ENCODE results near the gene ALDH1B1. TPM values are rescaled to one million over a fixed set of nuclear protein-coding genes. Genes with fewer than 3 reads are reported as not detected.
"Not testable (repeated sequence)": the region's sequence is repeated elsewhere in the genome, so short reads cannot be mapped to it uniquely, and the experiment has no call there.

The ALDH1B1 gene
- total RNA-seq, 1 donor from 2014 or later = 91.0 TPM

DNA sequence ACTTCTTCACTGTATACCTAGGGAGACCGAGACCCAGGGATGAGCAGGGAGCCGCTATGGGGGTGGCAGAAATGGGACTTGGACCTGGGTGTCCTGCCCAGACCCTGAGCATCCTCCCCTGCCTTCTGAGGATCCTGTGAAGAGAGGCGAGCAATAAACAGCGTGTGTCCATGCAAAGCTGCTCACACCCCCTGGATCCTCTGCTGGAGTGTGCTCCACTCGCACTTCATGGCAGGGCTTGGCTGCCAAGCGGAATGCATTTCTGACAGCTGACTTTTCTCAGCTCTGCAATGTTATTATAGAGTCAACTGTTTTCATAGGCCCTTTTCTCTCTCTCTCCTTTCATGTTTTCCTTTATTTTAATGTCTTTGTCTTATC is 31.0 kb upstream of the ALDH1B1 start:
- peak; percentile 75 for DNase-seq (ENCODE audit: low spot score)

GRCh38 chr9:38362852-38363588 is 29.5 kb upstream of the ALDH1B1 start:
- peak; percentile 85 for DNase-seq (ENCODE audit: low spot score)

- no peak for DNase-seq (ENCODE audit: low spot score)
These were observed 28.9 kb upstream of the ALDH1B1 start for GRCh38 chr9:38363589-38363925.

GRCh38 chr9:38367898-38368297 is 24.6 kb upstream of the ALDH1B1 start:
- no peak for DNase-seq (ENCODE audit: low spot score)

GRCh38 chr9:38368731-38369130 is 23.8 kb upstream of the ALDH1B1 start:
- DNase-seq (ENCODE audit: low spot score) = no peak

GRCh38 chr9:38370176-38370575 is 22.3 kb upstream of the ALDH1B1 start:
- no peak for DNase-seq (ENCODE audit: low spot score)

GRCh38 chr9:38371495-38371894 is 21.0 kb upstream of the ALDH1B1 start:
- DNase-seq (ENCODE audit: low spot score) = peak; percentile 26

- peak; percentile 52 for DNase-seq (ENCODE audit: low spot score)
These were observed 19.5 kb upstream of the ALDH1B1 start for GRCh38 chr9:38372762-38373619.

DNA sequence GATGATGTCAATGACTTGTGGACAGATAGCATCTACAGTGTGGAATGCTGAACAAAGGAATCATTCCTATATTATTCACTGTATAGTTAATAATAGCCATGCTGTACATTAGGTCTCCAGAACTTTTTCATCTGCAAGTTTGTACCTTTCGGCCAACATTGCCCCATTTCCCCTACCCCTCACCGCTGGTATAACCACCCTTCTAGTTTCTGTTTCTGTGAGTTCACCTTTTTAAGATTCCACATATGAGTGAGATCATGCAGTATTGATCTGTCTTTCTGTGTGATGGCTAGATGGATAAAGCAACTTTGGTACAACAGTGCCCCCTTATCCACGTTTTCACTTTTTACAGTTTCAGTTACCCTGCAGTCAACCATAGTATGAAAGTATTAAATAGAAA is 18.8 kb upstream of the ALDH1B1 start:
- no peak for DNase-seq (ENCODE audit: low spot score)

DNA sequence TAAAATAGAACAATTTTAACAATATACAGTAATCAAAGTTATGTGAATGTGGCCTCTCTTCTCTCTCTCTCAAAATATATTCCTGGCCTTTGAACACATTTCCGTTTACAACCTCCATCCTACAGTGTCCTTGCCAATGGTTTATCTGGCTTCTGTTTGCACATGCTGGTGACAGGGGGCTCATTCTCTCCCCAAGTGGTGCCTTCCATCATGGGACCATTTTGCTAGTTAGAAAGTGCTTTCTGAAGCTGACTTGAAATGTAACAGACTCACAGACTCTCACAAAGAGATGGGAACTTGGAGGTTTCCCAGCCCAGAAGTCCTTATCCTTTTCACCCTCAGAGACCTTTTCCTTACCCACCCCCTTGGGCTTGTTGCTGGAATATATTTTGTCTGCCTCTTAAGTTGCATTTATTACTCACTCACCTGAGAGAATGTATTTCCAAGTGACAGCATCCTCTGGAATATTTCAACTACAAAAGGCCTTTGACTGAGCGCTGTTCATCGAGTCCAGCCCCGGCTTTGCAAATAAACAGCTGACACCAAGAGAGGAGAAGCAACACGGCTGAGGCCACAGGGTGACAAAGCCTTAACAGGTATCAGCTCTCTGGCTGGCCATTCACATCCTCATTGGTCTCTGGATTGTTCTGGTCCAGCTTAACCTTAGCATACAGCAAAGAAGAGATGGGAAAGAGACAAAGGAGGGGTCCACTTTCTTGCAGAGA is 17.5 kb upstream of the ALDH1B1 start:
- DNase-seq (ENCODE audit: low spot score) = no peak

DNA sequence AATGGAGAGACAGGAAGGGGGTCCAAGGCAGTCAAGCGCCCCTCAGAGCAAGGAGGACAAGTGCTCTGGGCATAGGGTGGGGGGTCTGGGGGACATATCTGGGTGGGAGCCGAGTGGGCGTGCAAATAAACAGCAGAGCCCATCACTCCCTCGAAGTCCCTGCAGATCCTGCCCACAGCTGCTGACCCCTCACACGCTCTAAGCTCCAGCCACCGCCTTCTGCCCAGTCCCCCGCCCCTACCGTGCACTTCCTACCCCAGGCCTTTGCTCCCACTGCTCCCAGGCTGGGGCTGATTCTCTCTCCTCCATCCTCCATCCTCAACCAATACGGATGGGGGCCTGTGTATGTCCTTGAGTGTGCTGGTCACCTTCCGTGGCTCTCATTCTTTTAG is 16.9 kb upstream of the ALDH1B1 start:
- no peak for DNase-seq (ENCODE audit: low spot score)

GRCh38 chr9:38376021-38376670 is 16.4 kb upstream of the ALDH1B1 start:
- DNase-seq (ENCODE audit: low spot score) = no peak

DNA sequence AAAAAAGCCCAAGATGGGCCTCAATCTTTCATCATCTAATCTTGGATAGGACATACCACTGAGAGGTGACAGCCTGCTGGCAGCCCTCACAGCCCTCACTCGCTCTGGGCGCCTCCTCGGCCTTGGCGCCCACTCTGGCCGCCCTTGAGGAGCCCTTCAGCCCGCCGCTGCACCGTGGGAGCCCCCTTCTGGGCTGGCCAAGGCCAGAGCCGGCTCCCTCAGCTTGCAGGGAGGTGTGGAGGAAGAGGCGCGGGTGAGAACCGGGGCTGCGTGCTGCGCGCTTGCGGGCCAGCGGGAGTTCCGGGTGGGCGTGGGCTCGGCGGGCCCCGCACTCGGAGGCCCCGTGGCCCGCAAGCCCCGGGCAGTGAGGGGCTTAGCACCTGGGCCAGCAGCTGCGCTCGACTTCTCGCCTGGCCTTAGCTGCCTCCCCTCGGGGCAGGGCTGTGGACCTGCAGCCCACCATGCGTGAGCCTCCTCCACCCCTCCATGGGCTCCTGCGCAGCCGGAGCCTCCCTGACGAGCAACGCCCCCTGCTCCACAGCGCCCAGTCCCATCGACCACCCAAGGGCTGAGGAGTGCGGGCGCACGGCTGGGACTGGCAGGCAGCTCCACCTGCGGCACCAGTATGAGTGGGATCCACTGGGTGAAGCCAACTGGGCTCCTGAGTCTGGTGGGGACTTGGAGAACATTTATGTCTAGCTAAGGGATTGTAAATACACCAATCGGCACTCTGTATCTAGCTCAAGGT is 15.0 kb upstream of the ALDH1B1 start:
- not testable (repeated sequence) for DNase-seq (ENCODE audit: low spot score)

DNA sequence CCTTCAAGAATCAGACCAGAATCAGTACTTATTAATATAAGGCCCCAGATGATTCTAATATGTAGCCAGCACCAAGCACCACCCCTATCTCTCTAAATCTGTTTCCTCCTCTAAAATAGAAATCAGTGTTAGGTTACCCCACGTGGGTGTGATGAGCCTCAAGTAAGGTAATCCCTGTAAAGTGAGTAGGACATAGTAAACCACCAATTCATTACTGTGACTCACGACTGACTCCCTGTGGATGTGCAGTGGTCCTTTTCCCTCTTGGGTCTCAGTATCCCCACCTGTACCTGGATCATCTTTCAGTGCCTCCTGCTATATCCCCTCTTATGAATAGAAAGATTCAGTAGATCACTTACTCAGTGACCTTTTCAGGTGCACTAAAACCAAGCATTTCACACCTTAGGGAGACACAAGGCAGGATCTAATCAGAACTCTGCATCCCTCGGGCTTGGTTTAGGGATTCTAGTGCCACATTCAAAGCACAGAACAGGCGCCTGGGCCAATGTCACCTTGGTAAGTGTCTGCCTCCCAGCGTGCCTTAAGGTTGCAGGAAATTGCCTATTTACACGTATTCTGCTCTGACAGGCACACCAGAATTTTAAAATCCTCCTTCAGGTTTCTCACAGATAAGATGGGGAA is 12.2 kb upstream of the ALDH1B1 start:
- DNase-seq (ENCODE audit: low spot score) = no peak

DNA sequence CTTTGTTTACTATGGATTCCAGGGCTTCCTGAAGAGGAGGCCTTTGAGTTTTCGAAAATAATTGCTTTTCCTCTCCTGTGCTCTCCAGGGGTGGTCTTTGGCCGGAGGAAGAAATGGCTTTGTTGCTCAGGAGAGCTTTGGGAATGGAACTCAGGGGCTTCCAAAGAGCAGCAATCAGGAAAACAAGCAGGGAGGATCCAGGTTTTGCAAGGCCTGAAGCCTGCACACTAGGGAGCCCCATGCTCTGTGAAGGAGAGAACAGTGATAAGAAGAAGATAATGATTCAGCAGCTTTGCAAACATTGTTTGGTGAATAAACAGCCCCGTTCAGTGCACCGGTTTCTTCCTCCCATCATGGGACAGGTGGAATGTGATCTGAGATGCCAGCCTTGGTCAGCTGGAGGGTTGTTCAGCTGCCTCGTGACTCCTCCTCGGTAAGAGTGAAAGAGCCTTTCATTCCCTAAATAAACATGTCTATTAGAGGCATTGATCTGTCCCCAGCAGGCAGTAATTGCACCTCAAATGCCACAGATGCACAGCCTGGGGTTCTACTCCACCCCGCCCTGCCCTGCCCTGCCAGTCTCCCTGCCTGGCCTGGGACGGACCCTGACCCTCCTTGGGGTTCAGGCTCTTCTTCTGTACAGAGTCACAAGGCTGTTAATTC is 11.5 kb upstream of the ALDH1B1 start:
- DNase-seq (ENCODE audit: low spot score) = no peak

- no peak for DNase-seq (ENCODE audit: low spot score)
These were observed 10.4 kb upstream of the ALDH1B1 start for GRCh38 chr9:38382141-38382540.

DNA sequence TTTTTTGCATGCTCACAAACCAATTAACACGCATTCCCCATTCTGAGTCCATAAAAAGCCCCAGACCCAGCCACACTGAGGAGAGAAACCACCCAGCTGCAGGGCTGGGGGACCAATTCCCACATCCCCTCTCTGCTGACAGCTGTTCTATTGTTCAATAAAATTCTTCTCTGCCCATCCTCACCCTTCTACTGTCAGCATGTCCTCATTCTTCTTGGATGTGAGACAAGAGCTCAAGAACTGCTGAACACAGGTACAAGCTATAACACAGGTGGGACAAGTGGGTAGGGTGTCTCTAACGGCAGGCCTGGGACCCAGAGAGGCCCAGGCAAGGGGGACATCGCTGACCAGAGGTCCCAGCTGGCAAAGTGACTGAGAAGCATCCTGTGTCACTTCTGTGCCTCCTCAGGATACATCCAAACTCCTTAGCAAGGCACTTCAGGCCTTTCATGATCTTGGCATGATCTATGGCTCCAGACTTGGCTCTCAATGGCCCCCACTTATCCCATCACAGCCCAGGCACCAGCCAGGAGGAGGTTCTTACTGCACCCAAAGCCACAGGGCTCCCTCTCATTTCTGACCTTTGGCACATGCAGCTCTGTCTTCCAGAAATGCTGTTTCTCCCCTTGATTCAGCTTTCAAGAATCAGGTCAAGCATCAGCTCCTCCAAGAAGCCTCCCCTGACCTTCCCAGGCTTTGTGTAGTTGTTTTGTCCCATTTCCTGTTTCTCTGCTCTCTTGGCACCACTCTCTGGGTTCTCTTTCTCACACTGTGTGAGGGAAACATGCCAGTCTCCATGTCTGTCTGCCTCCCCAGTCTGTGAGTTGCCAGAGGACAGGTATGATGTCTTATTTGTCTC is 7.3 kb upstream of the ALDH1B1 start:
- DNase-seq (ENCODE audit: low spot score) = no peak

- no peak for DNase-seq (ENCODE audit: low spot score)
These were observed 6.6 kb upstream of the ALDH1B1 start for GRCh38 chr9:38385896-38386295.

- DNase-seq (ENCODE audit: low spot score) = no peak
These were observed 6.1 kb upstream of the ALDH1B1 start for GRCh38 chr9:38386319-38386895.
